IgD-negative memory B cell (primary cell): ENCODE results near the gene SYT2. TPM values are rescaled to one million over a fixed set of nuclear protein-coding genes. Genes with fewer than 3 reads are reported as not detected.
"Not testable (repeated sequence)": the region's sequence is repeated elsewhere in the genome, so short reads cannot be mapped to it uniquely, and the experiment has no call there.

Experiments used
- H3K27ac Mint-ChIP-seq, 3 donors: one replicate each; pipeline ENCODE4 v1.8.0; 2020 to 2022; ENCODE audit warnings: mild to moderate bottlenecking in 3 of 3, mixed read lengths in 3 of 3, moderate library complexity in 1 of 3
- H3K27me3 Mint-ChIP-seq: one replicate; pipeline ENCODE4 v1.8.0; 2021; ENCODE audit warnings: mixed read lengths
- H3K36me3 Mint-ChIP-seq: one replicate; pipeline ENCODE4 v1.8.0; 2020; ENCODE audit warnings: mild to moderate bottlenecking, mixed read lengths
- H3K4me1 Mint-ChIP-seq, 3 donors: one replicate each; pipeline ENCODE4 v1.8.0; 2020 to 2022; ENCODE audit warnings: mixed read lengths in 3 of 3, mild to moderate bottlenecking in 1 of 3
- H3K4me3 Mint-ChIP-seq, 4 donors: one replicate each; pipeline ENCODE4 v1.8.0; 2020 to 2022; ENCODE audit warnings: mild to moderate bottlenecking in 4 of 4, mixed read lengths in 4 of 4, moderate library complexity in 3 of 4
- H3K9me3 Mint-ChIP-seq, 3 donors: one replicate each; pipeline ENCODE4 v1.8.0; 2020 to 2021; ENCODE audit warnings: mixed read lengths in 3 of 3, mild to moderate bottlenecking in 1 of 3
- polyA plus RNA-seq: library from polyadenylated mRNA; unstranded; fragments of 300-500 nt; fragmentation: Illumina TruSeq; gene quantifications from one replicate; pipeline ENCODE4 v1.2.3, GENCODE V29; 2021

SYT2 gene
- polyA plus RNA-seq, 1 donor from 2014 or later: not detected

GRCh38 chr1:202547215-202547614 lies 163.0 kb downstream of the SYT2 start:
- Mint-ChIP-seq H3K36me3 (peaks cover 3% of the 10 kb centered on the region), H3K4me1 (peaks cover 14 to 15% (median 14%) of the 10 kb centered on the region in 3 donors), H3K9me3 (no peaks in the 10 kb centered on the region), H3K27ac (peak overlapping the region in 1 of 3 donors; percentile 35), H3K27me3 (no peaks in the 10 kb centered on the region), H3K4me3 (peak overlapping the region in 1 of 4 donors; percentile 10)

GRCh38 chr1:202546796-202547195 lies 163.5 kb downstream of the SYT2 start:
- H3K27me3 Mint-ChIP-seq, H3K36me3 Mint-ChIP-seq, H3K9me3 Mint-ChIP-seq, H3K4me3 Mint-ChIP-seq, H3K27ac Mint-ChIP-seq: not testable (repeated sequence)
- H3K4me1 Mint-ChIP-seq: peaks cover 14 to 15% (median 14%) of the 10 kb centered on the region in 3 donors

- not testable (repeated sequence) for H3K27ac Mint-ChIP-seq, H3K9me3 Mint-ChIP-seq, H3K4me3 Mint-ChIP-seq, H3K27me3 Mint-ChIP-seq, H3K36me3 Mint-ChIP-seq
- H3K4me1 Mint-ChIP-seq: peaks cover 14 to 17% (median 14%) of the 10 kb centered on the region in 3 donors
These were observed 163.9 kb downstream of the SYT2 start for GRCh38 chr1:202546377-202546776.

- Mint-ChIP-seq H3K4me3 (peak overlapping the region in 1 of 4 donors; percentile 42), H3K4me1 (peaks cover 14 to 17% (median 14%) of the 10 kb centered on the region in 3 donors)
- not testable (repeated sequence) for H3K9me3 Mint-ChIP-seq, H3K27ac Mint-ChIP-seq, H3K36me3 Mint-ChIP-seq, H3K27me3 Mint-ChIP-seq
These were observed 164.5 kb downstream of the SYT2 start for GRCh38 chr1:202545647-202546303.

- H3K27ac Mint-ChIP-seq, H3K9me3 Mint-ChIP-seq: not testable (repeated sequence)
- peaks cover 14 to 22% (median 19%) of the 10 kb centered on the region in 3 donors for H3K4me1 Mint-ChIP-seq
These were observed 165.3 kb downstream of the SYT2 start for GRCh38 chr1:202544766-202545449.

GRCh38 chr1:202543537-202543936 lies 166.7 kb downstream of the SYT2 start:
- H3K27ac Mint-ChIP-seq, H3K4me3 Mint-ChIP-seq, H3K9me3 Mint-ChIP-seq, H3K27me3 Mint-ChIP-seq, H3K36me3 Mint-ChIP-seq: not testable (repeated sequence)
- H3K4me1 Mint-ChIP-seq: peaks cover 21 to 32% (median 32%) of the 10 kb centered on the region in 3 donors

More at GRCh38 chr1:202544766-202545449, 165.3 kb downstream of the SYT2 start:
- H3K4me3 Mint-ChIP-seq, H3K36me3 Mint-ChIP-seq, H3K27me3 Mint-ChIP-seq: not testable (repeated sequence)

GRCh38 chr1:202542415-202542814 lies 167.8 kb downstream of the SYT2 start:
- not testable (repeated sequence) for H3K9me3 Mint-ChIP-seq, H3K36me3 Mint-ChIP-seq, H3K27ac Mint-ChIP-seq, H3K27me3 Mint-ChIP-seq, H3K4me3 Mint-ChIP-seq
- peaks cover 24 to 36% (median 34%) of the 10 kb centered on the region in 3 donors for H3K4me1 Mint-ChIP-seq

- not testable (repeated sequence) for H3K9me3 Mint-ChIP-seq, H3K27me3 Mint-ChIP-seq, H3K36me3 Mint-ChIP-seq, H3K4me3 Mint-ChIP-seq, H3K27ac Mint-ChIP-seq
- H3K4me1 Mint-ChIP-seq: peaks cover 13 to 26% (median 21%) of the 10 kb centered on the region in 3 donors
These were observed 169.4 kb downstream of the SYT2 start for GRCh38 chr1:202540858-202541257.

Other genes starting within 250 kb of the SYT2 start
- gene KDM5B, start 98.0 kb upstream of the SYT2 start, polyA plus RNA-seq: 16.5 TPM
- gene PCAT6, start 100.5 kb upstream of the SYT2 start, polyA plus RNA-seq: 1.2 TPM
- gene RABIF, start 178.7 kb upstream of the SYT2 start, polyA plus RNA-seq: 19.8 TPM
- 15.3 TPM for gene KLHL12, start 216.8 kb upstream of the SYT2 start, polyA plus RNA-seq
- gene ADIPOR1, start 247.9 kb upstream of the SYT2 start, polyA plus RNA-seq: 91.5 TPM